IMR-90 (cell line): Measurements from ENCODE around the gene TNNI3K. TPM values are rescaled to one million over a fixed set of nuclear protein-coding genes. Genes with fewer than 3 reads are reported as not detected.

Experiments
- ATAC-seq: fragments of 200-7000 bp; cut with Tn5 transposase; 2 replicates; pipeline ENCODE4 v1.9.1; 2020; ENCODE audit warnings: low read depth, mild to moderate bottlenecking, moderate library complexity
- BruUV-seq: library from RNA; stranded (reverse); fragments of 400-500 nt; replicated peaks from 2 replicates; lab custom pipeline; 2021; lab: Mats Ljungman, UMichigan
- CTCF ChIA-PET: fragments of 300-600 bp; formaldehyde crosslinking; extraction: SDS; loops from one replicate; lab custom pipeline; 2021; ENCODE audit warnings: antibody characterized with exemption; lab: Yijun Ruan, JAX
- POLR2A ChIA-PET: fragments of 300-600 bp; sonication (Branson Sonifier 250); formaldehyde crosslinking; loops from one replicate; lab custom pipeline; 2022; ENCODE audit warnings: antibody characterized with exemption; ENCODE audit not compliant: unreplicated experiment; lab: Charles Lee
- DNase-seq: peaks from one replicate; pipeline ENCODE4 v3.0.0; 2013
- H2AFZ ChIP-seq: replicated peaks from 2 replicates; pipeline ENCODE3; 2013; ENCODE audit warnings: low read length, mild to moderate bottlenecking; ENCODE audit not compliant: poor library complexity
- H2AK5ac ChIP-seq: 2 replicates; pipeline ENCODE4 v1.6.1; 2013; ENCODE audit warnings: low read depth, low read length, inconsistent platforms
- H2AK9ac ChIP-seq: replicated peaks from 2 replicates; pipeline ENCODE3; 2013; ENCODE audit warnings: mild to moderate bottlenecking, low read depth, low read length, moderate library complexity; ENCODE audit not compliant: poor library complexity
- H2BK120ac ChIP-seq: 2 replicates; pipeline ENCODE4 v1.6.1; 2013; ENCODE audit warnings: low read depth, low read length, inconsistent platforms
- H2BK15ac ChIP-seq: 3 replicates; pipeline ENCODE4 v1.6.1; 2013; ENCODE audit warnings: low read depth, low read length, inconsistent platforms
- H2BK20ac ChIP-seq: 2 replicates; pipeline ENCODE4 v1.6.1; 2013; ENCODE audit warnings: low read depth, mild to moderate bottlenecking, inconsistent platforms, low read length, moderate library complexity
- H2BK5ac ChIP-seq: 2 replicates; pipeline ENCODE4 v1.6.1; 2013; ENCODE audit warnings: mild to moderate bottlenecking, low read depth, low read length, inconsistent platforms; ENCODE audit not compliant: poor library complexity, severe bottlenecking
- H3K14ac ChIP-seq: replicated peaks from 2 replicates; pipeline ENCODE4 v1.6.1; 2013; ENCODE audit warnings: low read depth, low read length, inconsistent platforms
- H3K18ac ChIP-seq: 2 replicates; pipeline ENCODE4 v1.6.1; 2013; ENCODE audit warnings: low read depth, low read length, control low read depth
- H3K23ac ChIP-seq: 2 replicates; pipeline ENCODE4 v1.6.1; 2013; ENCODE audit warnings: low read depth, low read length, inconsistent platforms
- H3K27ac ChIP-seq: 2 replicates; pipeline ENCODE4 v1.5.1; 2013; ENCODE audit warnings: mild to moderate bottlenecking, control low read depth, low read length; ENCODE audit not compliant: insufficient read depth
- H3K27me3 ChIP-seq: 2 replicates; pipeline ENCODE4 v1.6.1; 2013; ENCODE audit warnings: low read length; ENCODE audit not compliant: control insufficient read depth, insufficient read depth
- H3K36me3 ChIP-seq: 2 replicates; pipeline ENCODE4 v1.6.1; 2013; ENCODE audit warnings: low read length, mixed read lengths; ENCODE audit not compliant: control insufficient read depth, insufficient read depth
- H3K4ac ChIP-seq: 2 replicates; pipeline ENCODE4 v1.6.1; 2013; ENCODE audit warnings: low read depth, low read length, inconsistent platforms
- H3K4me1 ChIP-seq: 2 replicates; pipeline ENCODE4 v1.6.1; 2013; ENCODE audit warnings: low read length, mixed read lengths; ENCODE audit not compliant: control insufficient read depth, insufficient read depth
- H3K4me2 ChIP-seq: 2 replicates; pipeline ENCODE4 v1.6.1; 2013; ENCODE audit warnings: low read depth, mild to moderate bottlenecking, control low read depth, low read length, moderate library complexity
- H3K4me3 ChIP-seq: 2 replicates; pipeline ENCODE4 v1.5.1; 2013; ENCODE audit warnings: low read depth, mild to moderate bottlenecking, control low read depth, low read length, moderate library complexity; ENCODE audit not compliant: insufficient read depth
- H3K56ac ChIP-seq: 2 replicates; pipeline ENCODE4 v1.6.1; 2013; ENCODE audit warnings: low read length, inconsistent platforms; ENCODE audit not compliant: insufficient read depth; ENCODE audit errors: extremely low read depth
- H3K79me1 ChIP-seq, 2 experiments: 2 replicates each; pipeline ENCODE4 v1.6.1; 2013; ENCODE audit warnings: low read length in 2 of 2, inconsistent platforms in 1 of 2, low read depth in 1 of 2
- H3K9ac ChIP-seq: 2 replicates; pipeline ENCODE4 v1.6.1; 2013; ENCODE audit warnings: low read depth, low read length, control low read depth
- H3K9me1 ChIP-seq: 2 replicates; pipeline ENCODE4 v1.6.1; 2013; ENCODE audit warnings: low read length, inconsistent platforms; ENCODE audit not compliant: insufficient read depth
- H3K9me3 ChIP-seq: 2 replicates; pipeline ENCODE4 v1.6.1; 2013; ENCODE audit warnings: low read length; ENCODE audit not compliant: control insufficient read depth, insufficient read depth
- H4K20me1 ChIP-seq: 2 replicates; pipeline ENCODE4 v1.6.1; 2013; ENCODE audit warnings: low read length, inconsistent platforms; ENCODE audit not compliant: insufficient read depth
- H4K5ac ChIP-seq: 2 replicates; pipeline ENCODE4 v1.6.1; 2013; ENCODE audit warnings: mild to moderate bottlenecking, low read depth, low read length, control low read depth
- H4K8ac ChIP-seq, 2 experiments: 2 replicates each; pipeline ENCODE4 v1.6.1; 2013; ENCODE audit warnings: low read depth in 2 of 2, low read length in 2 of 2, control low read depth in 1 of 2, inconsistent platforms in 1 of 2
- H4K91ac ChIP-seq: 2 replicates; pipeline ENCODE4 v1.6.1; 2013; ENCODE audit warnings: low read depth, low read length, inconsistent platforms; ENCODE audit not compliant: insufficient read depth
- CEBPB ChIP-seq: IDR thresholded peaks from 2 replicates; pipeline ENCODE4 v1.6.1; 2012; ENCODE audit warnings: low read depth, low read length, improper control_type of control experiment
- CHD1 ChIP-seq: IDR thresholded peaks from 2 replicates; pipeline ENCODE4 v1.6.1; 2012; ENCODE audit warnings: low read depth, low read length, improper control_type of control experiment
- ELK1 ChIP-seq: fragments of 150-350 bp; IDR thresholded peaks from 2 replicates; pipeline ENCODE4 v1.6.1; 2016; ENCODE audit warnings: low read depth, mild to moderate bottlenecking, low read length, moderate library complexity, borderline replicate concordance
- FOS ChIP-seq: fragments of 150-350 bp; IDR thresholded peaks from 2 replicates; pipeline ENCODE4 v1.6.1; 2016; ENCODE audit warnings: low read depth, low read length
- MAZ ChIP-seq: IDR thresholded peaks from 2 replicates; pipeline ENCODE4 v1.6.1; 2012; ENCODE audit warnings: low read depth, mild to moderate bottlenecking, low read length, improper control_type of control experiment, moderate library complexity, borderline replicate concordance
- MXI1 ChIP-seq: IDR thresholded peaks from 2 replicates; pipeline ENCODE4 v1.6.1; 2012; ENCODE audit warnings: low read depth, mild to moderate bottlenecking, low read length, moderate library complexity, borderline replicate concordance
- NFE2L2 ChIP-seq: fragments of 150-350 bp; IDR thresholded peaks from 2 replicates; pipeline ENCODE4 v1.6.1; 2016; ENCODE audit warnings: low read depth, mild to moderate bottlenecking, low read length
- RCOR1 ChIP-seq: IDR thresholded peaks from 2 replicates; pipeline ENCODE4 v1.6.1; 2012; ENCODE audit warnings: mild to moderate bottlenecking, low read length, improper control_type of control experiment; ENCODE audit not compliant: insufficient replicate concordance
- RFX5 ChIP-seq: IDR thresholded peaks from 2 replicates; pipeline ENCODE4 v1.8.0; 2012; ENCODE audit warnings: low read depth, mild to moderate bottlenecking, low read length, moderate library complexity
- SMC3 ChIP-seq: fragments of 150-350 bp; IDR thresholded peaks from 2 replicates; pipeline ENCODE4 v1.6.1; 2016; ENCODE audit warnings: low read depth, mild to moderate bottlenecking, antibody characterized with exemption, low read length, moderate library complexity
- WGBS, 2 experiments: methylation state at CpG; one replicate each; pipeline versions ENCODE4 v1.1.5 to v1.1.7; 2013; ENCODE audit warnings: missing lambda C conversion rate in 2 of 2; ENCODE audit not compliant: insufficient read length in 1 of 2; ENCODE audit errors: extremely low coverage in 2 of 2; 5-methylcytosine and 5-hydroxymethylcytosine counted together
- dilution Hi-C: fragments of 300-500 bp; cut with HindIII; formaldehyde crosslinking; loops from one replicate; pipeline ENCODE4 v1.14.3; 2018; ENCODE audit warnings: low sequenced_read_pairs; ENCODE audit not compliant: unreplicated experiment
- in situ Hi-C: fragments of 300-500 bp; cut with MboI; formaldehyde crosslinking; loops from 3 replicates; pipeline ENCODE4 v1.14.3; 2019; ENCODE audit warnings: low sequenced_read_pairs, inconsistent platforms, mixed read lengths
- intact Hi-C: fragments of 100-400 bp; cut with micrococcal nuclease; formaldehyde crosslinking; loops from 2 replicates; pipeline ENCODE4 v1.10.0; 2022
- polyA plus RNA-seq, 3 experiments: library from polyadenylated mRNA; depleted of rRNA; stranded (reverse); fragments of >200 nt; gene quantifications; 2 replicates each; pipeline ENCODE4 v1.2.3, GENCODE V29; 2012; ENCODE audit warnings: low replicate concordance in 1 of 3
- total RNA-seq: library from RNA; depleted of rRNA; stranded (reverse); fragments of >200 nt; gene quantifications from 2 replicates; pipeline ENCODE4 v1.2.3, GENCODE V29; 2012

The TNNI3K gene
- total and polyA plus RNA-seq, 2 of the 4 experiments (the other 2 are of a cell fraction) = 0.90 to 1.3 TPM

- H4K8ac ChIP-seq = no peak overlapping the region; a peak in 1 of 4 replicates
- intact Hi-C loops (no loop called here), in situ Hi-C loops (no loop called here), dilution Hi-C loops (no loop called here)
- H3K9me1 ChIP-seq = no peaks in the 10 kb centered on the region
- peak overlapping the region; percentile 65; the same call in 1 of the 3 replicates for H2BK15ac ChIP-seq
- H3K56ac ChIP-seq = no peak overlapping the region
- H3K27me3 ChIP-seq = no peaks in the 10 kb centered on the region
- no peak overlapping the region; the same call in 1 of the 2 replicates for H4K5ac ChIP-seq
- H3K9ac ChIP-seq = no peak overlapping the region
- H2AFZ ChIP-seq = no peak overlapping the region
- H3K79me1 ChIP-seq = no peaks in the 10 kb centered on the region
- no peak overlapping the region; the same call in 1 of the 2 replicates for H3K18ac ChIP-seq
- H3K4ac ChIP-seq = no peak overlapping the region
- POLR2A ChIA-PET = no interaction called here
- H3K4me3 ChIP-seq = no peak overlapping the region
- H3K36me3 ChIP-seq = no peaks in the 10 kb centered on the region
- no peak overlapping the region for H3K23ac ChIP-seq
- CTCF ChIA-PET = no interaction called here
- no peak overlapping the region for H3K4me2 ChIP-seq
- no peak overlapping the region for H2AK5ac ChIP-seq
- DNase-seq (no peak), ATAC-seq (no peak)
- H3K9me3 ChIP-seq = no peaks in the 10 kb centered on the region
- no TSS peak for BruUV-seq
- TF ChIP-seq RFX5 (no peak), NFE2L2 (no peak), MAZ (no peak), CEBPB (no peak), MXI1 (no peak), ELK1 (no peak), RCOR1 (no peak), FOS (no peak), SMC3 (no peak), CHD1 (no peak)
- no peak overlapping the region for H2BK5ac ChIP-seq
- no peak overlapping the region for H3K27ac ChIP-seq
- WGBS, 2 experiments = no CpG with 5 or more reads among the region's 4 CpGs
- no peaks in the 10 kb centered on the region for H4K20me1 ChIP-seq
- no peak overlapping the region for H3K14ac ChIP-seq
- peaks cover 1% of the 10 kb centered on the region; the same call in 1 of the 2 replicates for H3K4me1 ChIP-seq
- H2AK9ac ChIP-seq = no peak overlapping the region
- no peak overlapping the region for H2BK20ac ChIP-seq
- 0 out of 2 replicates have a peak overlapping the region, but pooled peaks have one; percentile 9 for H4K91ac ChIP-seq
- no peak overlapping the region for H2BK120ac ChIP-seq
These were observed 196.3 kb downstream of the TNNI3K start for GRCh38 chr1:74431531-74431930.
